Activated naive CD4-positive, alpha-beta T cell treated with Interleukin-2 at 50 U/mL for 16 hours (primary cell): Measurements from ENCODE around the gene TMEM39B.
A peak's percentile ranks its signal among the peaks of the same experiment; 100 is the strongest.
"Not testable (repeated sequence)": the region's sequence is repeated elsewhere in the genome, so short reads cannot be mapped to it uniquely, and the experiment has no call there.

ENCODE experiments used
- DNase-seq: peaks from one replicate; pipeline ENCODE4 v3.0.0-alpha.2; 2020

Gene TMEM39B

GRCh38 chr1:32071758-32072621 is 749 bp upstream of the TMEM39B start:
- DNase-seq, result no peak

- DNase-seq, result no peak
Observed at GRCh38 chr1:32073299-32074229, 825 bp downstream of the TMEM39B start.

GRCh38 chr1:32074841-32075240 is 2.1 kb downstream of the TMEM39B start:
- DNase-seq, result no peak

GRCh38 chr1:32077451-32077850 is 4.7 kb downstream of the TMEM39B start:
- DNase-seq, result no peak

- no peak for DNase-seq
Observed at GRCh38 chr1:32082022-32082421, 9.3 kb downstream of the TMEM39B start.

- not testable (repeated sequence) for DNase-seq
Observed at GRCh38 chr1:32086381-32086780, 13.6 kb downstream of the TMEM39B start.

- no peak for DNase-seq
Observed at GRCh38 chr1:32091176-32091575, 18.4 kb downstream of the TMEM39B start.

GRCh38 chr1:32091591-32091990 is 18.9 kb downstream of the TMEM39B start:
- no peak for DNase-seq

GRCh38 chr1:32094746-32095521 is 22.2 kb downstream of the TMEM39B start:
- DNase-seq, result no peak

- no peak for DNase-seq
Observed at GRCh38 chr1:32099426-32099825, 26.7 kb downstream of the TMEM39B start.

GRCh38 chr1:32100359-32100758 is 27.6 kb downstream of the TMEM39B start:
- no peak for DNase-seq

GRCh38 chr1:32100807-32101708 is 28.3 kb downstream of the TMEM39B start:
- no peak for DNase-seq

GRCh38 chr1:32104127-32104526 is 31.4 kb downstream of the TMEM39B start:
- DNase-seq, result no peak

GRCh38 chr1:32105338-32105737 is 32.6 kb downstream of the TMEM39B start:
- DNase-seq, result no peak

GRCh38 chr1:32106663-32107275 is 34.0 kb downstream of the TMEM39B start:
- DNase-seq, result no peak

- DNase-seq, result peak; percentile 92
Observed at GRCh38 chr1:32107742-32108661, 35.3 kb downstream of the TMEM39B start, which contains the start of gene KPNA6. TSS of gene KPNA6 (plus strand) at chr1:32108056. CDS start at chr1:32108131, 75 bp downstream.

- no peak for DNase-seq
Observed at GRCh38 chr1:32111040-32111623, 38.4 kb downstream of the TMEM39B start.

- no peak for DNase-seq
Observed at GRCh38 chr1:32111789-32112188, 39.0 kb downstream of the TMEM39B start.

GRCh38 chr1:32112806-32113375 is 40.2 kb downstream of the TMEM39B start:
- DNase-seq, result no peak
